Stimulated activated memory B cell treated with anti-CD40 and anti-IgM and Interleukin-4, amounts not matched to agents 10 μg/mL and 1 μg/mL and 100 μg/mL, for 72 hours (primary cell): ENCODE results near the gene GCK.
"Not testable (repeated sequence)": the region's sequence is repeated elsewhere in the genome, so short reads cannot be mapped to it uniquely, and the experiment has no call there.

ENCODE experiments used
- ATAC-seq: fragments of 150-1000 bp; cut with Tn5 transposase; 2 replicates; pipeline ENCODE4 v1.10.0; 2021
- H3K27ac Mint-ChIP-seq: one replicate; pipeline ENCODE4 v1.8.0; 2022; ENCODE audit warnings: mild to moderate bottlenecking, mixed read lengths
- H3K27me3 Mint-ChIP-seq: one replicate; pipeline ENCODE4 v1.8.0; 2022; ENCODE audit warnings: mixed read lengths
- H3K36me3 Mint-ChIP-seq: one replicate; pipeline ENCODE4 v1.8.0; 2022; ENCODE audit warnings: mixed read lengths
- H3K4me1 Mint-ChIP-seq: one replicate; pipeline ENCODE4 v1.8.0; 2022; ENCODE audit warnings: mixed read lengths
- H3K4me3 Mint-ChIP-seq: one replicate; pipeline ENCODE4 v1.8.0; 2022; ENCODE audit warnings: mild to moderate bottlenecking, moderate library complexity, mixed read lengths
- H3K9me3 Mint-ChIP-seq: one replicate; pipeline ENCODE4 v1.8.0; 2022; ENCODE audit warnings: mixed read lengths

The GCK gene

GRCh38 chr7:44216521-44217222 is 27.4 kb upstream of the GCK start:
- Mint-ChIP-seq H3K4me1 (peaks cover 14% of the 10 kb centered on the region), H3K4me3 (no peak overlapping the region), H3K9me3 (no peaks in the 10 kb centered on the region), H3K27me3 (no peaks in the 10 kb centered on the region), H3K27ac (no peak overlapping the region), H3K36me3 (peaks cover 11% of the 10 kb centered on the region)
- no peak for ATAC-seq

DNA sequence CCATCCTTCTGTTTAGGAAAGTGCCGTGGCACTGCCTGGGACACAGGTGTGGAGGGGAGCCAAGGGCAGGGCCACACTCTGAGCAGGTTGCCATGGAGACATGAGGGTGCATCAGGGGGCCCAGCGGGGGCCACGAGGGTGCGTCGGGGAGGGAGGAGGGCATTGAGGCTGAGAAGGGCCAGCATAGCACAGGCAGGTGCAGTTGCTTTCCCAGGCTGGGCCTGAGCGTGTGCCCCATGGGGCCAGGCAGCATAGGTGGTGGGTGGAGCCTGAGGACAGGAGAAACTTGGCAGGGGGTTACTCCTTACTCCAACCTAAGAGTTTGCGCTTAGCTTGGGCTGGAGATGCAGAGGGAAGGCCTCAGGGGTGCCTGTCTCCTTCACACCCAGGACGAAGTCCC is 26.8 kb upstream of the GCK start:
- H3K9me3 Mint-ChIP-seq = no peaks in the 10 kb centered on the region
- H3K36me3 Mint-ChIP-seq = peaks cover 15% of the 10 kb centered on the region
- ATAC-seq = no peak
- peaks cover 14% of the 10 kb centered on the region for H3K4me1 Mint-ChIP-seq
- no peaks in the 10 kb centered on the region for H3K27me3 Mint-ChIP-seq
- H3K27ac Mint-ChIP-seq = no peak overlapping the region
- no peak overlapping the region for H3K4me3 Mint-ChIP-seq

DNA sequence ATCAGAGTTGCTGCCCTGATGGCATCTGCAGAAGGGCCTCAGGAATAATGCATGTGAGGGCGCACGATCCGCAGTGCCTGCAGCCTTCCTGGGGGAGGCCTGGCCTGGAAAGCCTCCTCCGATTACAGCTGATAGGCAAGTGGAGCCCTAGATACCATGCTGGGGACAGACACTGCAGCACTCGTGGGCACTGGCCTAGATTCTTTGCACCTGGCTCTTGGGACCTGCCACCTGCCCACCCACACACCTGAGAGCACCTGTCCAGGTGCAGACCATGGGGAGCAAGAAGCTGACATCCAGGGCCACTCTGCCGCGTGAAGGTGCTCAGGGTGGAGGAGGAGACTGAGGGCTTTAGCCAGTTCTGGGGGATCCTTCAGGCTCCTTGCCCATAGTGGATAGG is 26.3 kb upstream of the GCK start:
- Mint-ChIP-seq H3K27me3 (no peaks in the 10 kb centered on the region), H3K36me3 (peaks cover 19% of the 10 kb centered on the region), H3K9me3 (no peaks in the 10 kb centered on the region), H3K4me1 (peaks cover 14% of the 10 kb centered on the region), H3K4me3 (no peak overlapping the region), H3K27ac (no peak overlapping the region)
- no peak for ATAC-seq

DNA sequence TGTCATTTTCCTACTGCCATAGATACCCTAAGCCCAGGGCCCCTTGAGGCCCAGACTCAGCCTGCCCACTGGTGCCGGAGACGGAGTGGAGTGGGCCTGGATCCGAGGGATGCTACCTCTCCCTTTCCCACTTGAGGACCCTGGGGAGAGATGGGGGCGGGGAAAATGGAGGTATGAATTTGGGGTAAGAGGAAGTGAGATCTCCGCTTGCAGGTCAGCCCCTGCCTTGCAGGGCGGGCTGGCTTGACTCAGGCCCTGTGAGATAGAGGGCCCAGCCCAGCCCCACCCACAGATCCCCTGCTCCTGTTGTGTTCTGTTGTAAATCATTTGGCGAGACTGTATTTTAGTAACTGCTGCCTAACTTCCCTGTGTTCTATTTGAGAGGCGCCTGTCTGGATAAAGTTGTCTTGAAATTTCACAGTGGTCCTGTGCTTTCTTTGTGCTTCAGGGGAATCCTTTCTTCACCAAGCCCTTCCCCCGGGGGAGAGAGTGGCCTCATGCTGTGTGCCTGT is 24.7 kb upstream of the GCK start:
- Mint-ChIP-seq H3K27me3 (no peaks in the 10 kb centered on the region), H3K27ac (peak overlapping the region; percentile 81), H3K36me3 (peaks cover 32% of the 10 kb centered on the region), H3K4me1 (peaks cover 14% of the 10 kb centered on the region), H3K4me3 (no peak overlapping the region), H3K9me3 (no peaks in the 10 kb centered on the region)
- ATAC-seq = peak; percentile 72

DNA sequence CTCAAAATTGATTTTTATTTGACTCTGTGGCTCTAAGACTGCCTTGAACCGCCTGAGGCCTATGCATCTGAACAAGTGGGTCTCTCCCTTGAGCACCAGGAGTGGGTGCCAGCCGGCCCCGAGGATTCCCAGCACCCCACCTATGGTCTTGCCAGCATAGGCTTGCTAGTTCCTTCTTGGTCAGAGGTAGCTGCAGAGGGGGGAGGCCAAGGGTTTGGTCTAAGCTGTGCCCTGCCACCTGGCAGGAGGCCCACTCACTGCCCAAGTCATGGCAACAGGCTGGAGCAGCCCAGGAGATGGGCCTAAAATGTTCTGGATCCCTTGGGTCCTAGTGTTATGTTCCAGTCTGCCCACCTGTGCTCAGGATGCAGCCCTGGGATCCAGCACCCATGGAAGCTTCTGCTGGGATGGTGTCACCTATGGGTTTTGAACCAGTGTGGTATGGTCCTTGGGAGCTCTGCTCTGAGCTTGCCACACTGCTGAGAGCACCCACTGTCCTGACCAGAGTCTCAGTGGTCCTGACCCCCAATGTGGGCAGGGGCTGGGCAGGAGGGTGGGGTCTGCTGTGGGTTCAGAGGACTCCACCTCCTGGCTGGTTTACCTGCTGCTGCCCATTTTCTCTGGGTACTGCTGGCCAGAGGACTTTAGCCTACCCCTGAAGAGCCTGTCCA is 24.1 kb upstream of the GCK start:
- no peaks in the 10 kb centered on the region for H3K9me3 Mint-ChIP-seq
- no peaks in the 10 kb centered on the region for H3K27me3 Mint-ChIP-seq
- ATAC-seq = peak; percentile 35
- peaks cover 38% of the 10 kb centered on the region for H3K36me3 Mint-ChIP-seq
- peaks cover 14% of the 10 kb centered on the region for H3K4me1 Mint-ChIP-seq
- H3K4me3 Mint-ChIP-seq = no peak overlapping the region
- peak overlapping the region; percentile 81 for H3K27ac Mint-ChIP-seq

GRCh38 chr7:44212581-44213184 is 23.4 kb upstream of the GCK start:
- Mint-ChIP-seq H3K27ac (no peak overlapping the region), H3K36me3 (peaks cover 44% of the 10 kb centered on the region), H3K27me3 (no peaks in the 10 kb centered on the region), H3K4me1 (peaks cover 14% of the 10 kb centered on the region), H3K4me3 (no peak overlapping the region), H3K9me3 (no peaks in the 10 kb centered on the region)
- ATAC-seq = no peak

DNA sequence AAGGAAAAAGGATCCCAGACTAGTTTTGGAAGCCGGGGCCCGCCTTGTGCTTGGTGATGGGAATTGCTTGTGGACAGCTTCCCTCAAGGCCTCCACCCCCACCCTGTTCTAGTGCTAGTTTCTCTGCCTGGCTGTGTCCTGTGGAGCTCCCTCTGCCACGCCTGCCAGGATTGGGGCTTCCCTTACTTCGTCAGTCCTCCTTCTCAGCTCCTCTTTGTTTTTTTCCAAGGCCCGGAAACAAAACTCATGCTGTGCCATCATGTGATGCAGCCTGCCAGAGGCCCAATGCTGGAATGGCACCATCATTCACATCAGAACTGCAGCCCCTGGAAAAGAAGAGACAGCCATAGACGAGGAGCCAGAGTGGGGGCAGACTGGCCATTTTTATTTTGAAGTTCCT is 22.8 kb upstream of the GCK start:
- Mint-ChIP-seq H3K4me1 (peaks cover 14% of the 10 kb centered on the region), H3K9me3 (no peaks in the 10 kb centered on the region), H3K36me3 (peaks cover 45% of the 10 kb centered on the region), H3K4me3 (no peak overlapping the region), H3K27me3 (no peaks in the 10 kb centered on the region), H3K27ac (no peak overlapping the region)
- ATAC-seq = no peak

- H3K27me3 Mint-ChIP-seq = no peaks in the 10 kb centered on the region
- no peak overlapping the region for H3K4me3 Mint-ChIP-seq
- no peaks in the 10 kb centered on the region for H3K9me3 Mint-ChIP-seq
- H3K27ac Mint-ChIP-seq = no peak overlapping the region
- H3K4me1 Mint-ChIP-seq = peaks cover 14% of the 10 kb centered on the region
- peaks cover 52% of the 10 kb centered on the region for H3K36me3 Mint-ChIP-seq
- no peak for ATAC-seq
Measured at GRCh38 chr7:44211126-44211675, 22.0 kb upstream of the GCK start.

GRCh38 chr7:44210107-44210506 is 20.9 kb upstream of the GCK start:
- Mint-ChIP-seq H3K27ac (no peak overlapping the region), H3K4me1 (peaks cover 14% of the 10 kb centered on the region), H3K27me3 (no peaks in the 10 kb centered on the region), H3K4me3 (no peak overlapping the region), H3K36me3 (peaks cover 58% of the 10 kb centered on the region), H3K9me3 (no peaks in the 10 kb centered on the region)
- ATAC-seq = no peak

GRCh38 chr7:44208085-44208484 is 18.8 kb upstream of the GCK start:
- peaks cover 73% of the 10 kb centered on the region for H3K36me3 Mint-ChIP-seq
- H3K27me3 Mint-ChIP-seq = no peaks in the 10 kb centered on the region
- H3K4me1 Mint-ChIP-seq = peaks cover 13% of the 10 kb centered on the region
- ATAC-seq = no peak
- no peaks in the 10 kb centered on the region for H3K9me3 Mint-ChIP-seq
- H3K27ac Mint-ChIP-seq = no peak overlapping the region
- no peak overlapping the region for H3K4me3 Mint-ChIP-seq

GRCh38 chr7:44206008-44206407 is 16.8 kb upstream of the GCK start:
- Mint-ChIP-seq H3K36me3 (peaks cover 58% of the 10 kb centered on the region), H3K27ac (no peak overlapping the region), H3K4me3 (no peak overlapping the region), H3K4me1 (peaks cover 28% of the 10 kb centered on the region), H3K9me3 (no peaks in the 10 kb centered on the region), H3K27me3 (no peaks in the 10 kb centered on the region)
- ATAC-seq = no peak

DNA sequence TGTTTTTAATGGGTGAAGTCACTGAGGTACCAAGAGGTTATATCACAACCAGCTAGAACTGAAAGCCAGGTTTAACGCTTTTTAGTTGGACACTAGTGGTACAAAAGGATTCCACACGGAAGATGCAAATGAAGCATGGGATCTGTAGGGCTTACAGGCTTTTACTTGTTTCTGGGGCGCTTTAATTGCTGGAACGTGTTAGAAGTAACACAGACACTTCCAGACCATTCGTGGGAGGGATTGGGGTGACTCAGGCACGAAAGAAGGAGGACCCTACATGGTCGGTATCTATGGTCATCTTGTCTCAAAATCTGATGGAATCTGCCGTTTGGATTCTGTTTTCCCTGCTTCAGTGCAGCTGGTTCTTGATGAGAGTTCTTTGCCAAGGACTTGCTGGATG is 12.6 kb upstream of the GCK start:
- peak overlapping the region; percentile 94 for H3K4me3 Mint-ChIP-seq
- H3K36me3 Mint-ChIP-seq = peaks cover 27% of the 10 kb centered on the region
- peaks cover 28% of the 10 kb centered on the region for H3K4me1 Mint-ChIP-seq
- peak overlapping the region; percentile 78 for H3K27ac Mint-ChIP-seq
- H3K9me3 Mint-ChIP-seq = no peaks in the 10 kb centered on the region
- no peak for ATAC-seq
- no peaks in the 10 kb centered on the region for H3K27me3 Mint-ChIP-seq

DNA sequence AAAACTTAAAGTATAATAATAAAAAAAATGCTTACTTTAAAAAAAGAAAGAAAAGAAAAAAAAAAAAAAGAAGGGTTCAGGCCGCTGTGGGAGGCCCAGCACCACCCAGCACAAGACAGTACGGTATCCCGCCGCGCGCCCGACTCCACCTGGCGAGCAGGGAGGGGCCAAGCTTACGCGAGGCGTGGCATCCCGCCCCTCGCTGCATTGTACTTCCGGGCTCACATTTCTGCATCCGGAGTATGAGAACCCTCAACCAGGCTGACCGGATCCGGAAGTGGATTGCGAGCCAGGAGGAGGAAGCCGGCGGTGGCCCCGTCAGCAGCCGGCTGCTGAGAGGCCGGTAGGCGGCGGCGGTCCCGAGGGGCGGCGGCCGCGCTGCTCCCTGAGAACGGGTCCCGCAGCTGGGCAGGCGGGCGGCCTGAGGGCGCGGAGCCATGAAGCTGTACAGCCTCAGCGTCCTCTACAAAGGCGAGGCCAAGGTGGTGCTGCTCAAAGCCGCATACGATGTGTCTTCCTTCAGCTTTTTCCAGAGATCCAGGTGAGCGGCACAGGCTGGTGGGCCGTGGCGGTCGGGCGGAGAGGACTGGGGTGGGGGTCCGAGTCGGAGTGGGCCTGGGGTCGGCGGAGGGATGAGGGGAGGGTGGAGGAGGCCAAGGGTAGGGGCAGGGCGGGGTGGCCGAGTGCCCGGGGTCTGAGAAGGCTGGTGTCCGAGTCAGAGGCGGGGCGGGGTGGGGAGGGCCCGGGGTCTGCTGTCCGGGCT is 11.6 kb upstream of the GCK start, which contains the start of gene YKT6:
YKT6 (plus strand) TSS at position 280 of the 763 bp plus-strand sequence; CDS start at position 438, 158 bp downstream.
- peaks cover 21% of the 10 kb centered on the region for H3K36me3 Mint-ChIP-seq

GRCh38 chr7:44200163-44200562 is 10.9 kb upstream of the GCK start:
- peaks cover 34% of the 10 kb centered on the region for H3K4me1 Mint-ChIP-seq
- not testable (repeated sequence) for H3K27ac Mint-ChIP-seq, H3K27me3 Mint-ChIP-seq, ATAC-seq, H3K9me3 Mint-ChIP-seq
- H3K36me3 Mint-ChIP-seq = peaks cover 16% of the 10 kb centered on the region
- peak overlapping the region; percentile 36 for H3K4me3 Mint-ChIP-seq

More for the DNA sequence above, 11.6 kb upstream of the GCK start, which contains the start of gene YKT6:
- H3K4me3 Mint-ChIP-seq = peak within 1 kb of the TSS; percentile 94
- no peaks in the 10 kb centered on the region for H3K27me3 Mint-ChIP-seq
- H3K4me1 Mint-ChIP-seq = peaks cover 34% of the 10 kb centered on the region
- H3K9me3 Mint-ChIP-seq = no peaks in the 10 kb centered on the region
- ATAC-seq = peak; percentile 100
- peak within 1 kb of the TSS; percentile 78 for H3K27ac Mint-ChIP-seq

- no peak for ATAC-seq
- Mint-ChIP-seq H3K9me3 (no peaks in the 10 kb centered on the region), H3K4me3 (no peak overlapping the region), H3K36me3 (no peaks in the 10 kb centered on the region), H3K4me1 (peaks cover 18% of the 10 kb centered on the region), H3K27ac (no peak overlapping the region), H3K27me3 (peaks cover 13% of the 10 kb centered on the region)
Measured at GRCh38 chr7:44197474-44197873, 8.2 kb upstream of the GCK start.
